ENCODE measurements around the gene RAB9A.
"Not testable (repeated sequence)": the region's sequence is repeated elsewhere in the genome, so short reads cannot be mapped to it uniquely, and the experiment has no call there.

Gene RAB9A

DNA sequence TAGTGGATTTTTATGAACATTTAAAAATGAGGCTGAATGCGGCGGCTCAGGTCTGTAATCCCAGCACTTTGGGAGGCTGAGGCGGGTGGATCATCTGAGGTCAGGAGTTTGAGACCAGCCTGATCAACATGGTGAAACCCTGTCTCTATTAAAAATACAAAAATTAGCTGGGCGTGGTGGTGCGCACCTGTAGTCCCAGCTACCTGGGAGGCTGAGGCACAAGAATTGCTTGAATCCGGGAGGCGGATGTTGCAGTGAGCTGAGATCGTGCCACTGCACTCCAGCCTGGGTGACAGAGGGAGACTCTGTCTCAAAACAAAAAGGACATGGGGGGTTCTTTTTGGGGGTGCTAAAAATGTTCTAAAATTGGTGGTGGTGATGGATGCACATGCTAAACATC, 19.2 kb upstream of the RAB9A start:
- not testable (repeated sequence) for DNase-seq (ENCODE audit: low read depth)

DNA sequence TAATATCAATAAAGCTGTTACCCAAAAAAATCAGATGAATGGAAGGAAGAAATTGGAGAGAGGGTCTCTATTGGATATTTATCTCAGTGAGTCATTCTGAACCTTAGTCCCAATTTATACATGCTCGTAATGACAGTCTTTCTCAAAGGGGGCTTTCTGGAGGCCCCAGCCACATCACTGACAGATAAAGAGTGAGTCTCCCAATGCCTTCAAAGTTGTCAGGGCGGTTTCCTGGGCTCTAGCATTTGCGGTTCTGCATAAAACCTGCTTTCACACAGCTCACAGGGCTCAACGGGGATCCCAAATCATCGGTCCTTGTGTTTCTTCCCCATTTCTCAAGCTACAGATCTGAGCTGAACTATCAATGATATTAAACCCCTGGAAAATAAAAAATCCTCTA, 18.7 kb upstream of the RAB9A start:
- no peak for DNase-seq (ENCODE audit: low read depth)

DNA sequence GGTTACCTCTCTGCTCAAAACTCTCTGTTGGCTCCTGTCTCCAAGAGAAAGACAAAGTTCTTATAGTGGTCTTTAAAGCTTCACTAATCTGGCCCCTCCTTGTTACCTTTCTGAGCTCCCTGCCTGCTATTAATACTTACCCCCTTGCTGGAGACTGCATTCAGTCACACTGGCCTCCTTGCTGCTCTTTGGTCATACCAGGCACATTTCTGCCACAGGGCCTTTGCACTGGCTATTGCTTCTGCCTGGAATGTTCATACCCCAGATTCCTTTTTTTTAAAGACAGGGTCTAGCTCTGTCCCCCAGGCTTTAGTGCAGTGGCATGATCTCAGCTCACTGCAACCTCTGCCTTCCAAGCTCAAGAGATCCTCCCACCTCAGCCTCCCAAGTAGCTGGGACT, 15.9 kb upstream of the RAB9A start:
- DNase-seq (ENCODE audit: low read depth), result no peak

DNA sequence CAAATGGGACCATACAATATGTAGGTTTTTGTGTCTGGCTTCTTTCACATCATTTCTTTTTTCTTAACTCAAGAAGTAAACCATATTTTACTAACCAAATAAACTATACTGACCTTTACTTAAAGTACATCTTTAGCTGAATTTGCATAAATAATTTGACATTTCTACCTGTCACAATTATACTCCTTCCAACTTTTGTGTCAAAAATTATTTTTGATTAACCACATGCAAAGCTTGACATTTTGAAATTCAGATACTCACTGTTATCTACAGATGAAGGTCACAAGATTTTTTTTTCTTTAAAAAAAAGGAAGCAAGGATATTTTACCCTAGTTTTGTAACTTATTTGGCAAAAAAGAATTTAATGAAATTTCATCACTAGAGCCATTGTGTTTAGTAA, 12.0 kb upstream of the RAB9A start:
- no peak for DNase-seq (ENCODE audit: low read depth)

DNA sequence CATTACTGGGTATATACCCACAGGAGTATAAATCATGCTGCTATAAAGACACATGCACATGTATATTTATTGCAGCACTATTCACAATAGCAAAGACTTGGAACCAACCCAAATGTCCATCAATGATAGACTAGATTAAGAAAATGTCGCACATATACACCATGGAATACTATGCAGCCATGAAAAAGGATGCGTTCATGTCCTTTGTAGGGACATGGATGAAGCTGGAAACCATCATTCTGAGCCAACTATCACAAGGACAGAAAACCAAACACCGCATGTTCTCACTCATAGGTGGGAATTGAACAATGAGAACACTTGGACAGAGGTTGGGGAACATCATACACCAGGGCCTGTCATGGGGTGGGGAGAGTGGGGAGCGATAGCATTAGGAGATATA, 9.2 kb upstream of the RAB9A start:
- DNase-seq (ENCODE audit: low read depth), result not testable (repeated sequence)

DNA sequence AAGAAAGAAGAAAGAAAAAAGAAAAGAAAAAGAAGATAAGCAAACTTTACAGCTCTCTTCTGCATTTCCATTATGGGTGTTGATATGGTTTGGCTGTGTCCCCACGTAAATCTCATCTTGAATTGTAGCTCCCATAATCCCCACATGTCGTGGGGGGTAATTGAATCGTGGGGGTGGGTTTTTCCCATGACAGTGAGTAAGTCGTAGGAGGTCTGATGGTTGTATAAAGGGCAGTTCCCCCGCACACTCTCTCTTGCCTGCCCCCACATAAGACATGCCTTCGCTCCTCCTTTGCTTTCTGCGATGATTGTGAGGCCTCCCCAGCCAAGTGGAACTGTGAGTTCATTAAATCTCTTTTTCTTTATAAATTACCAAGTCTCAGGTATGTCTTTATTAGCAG, 7.3 kb upstream of the RAB9A start:
- no peak for DNase-seq (ENCODE audit: low read depth)

DNA sequence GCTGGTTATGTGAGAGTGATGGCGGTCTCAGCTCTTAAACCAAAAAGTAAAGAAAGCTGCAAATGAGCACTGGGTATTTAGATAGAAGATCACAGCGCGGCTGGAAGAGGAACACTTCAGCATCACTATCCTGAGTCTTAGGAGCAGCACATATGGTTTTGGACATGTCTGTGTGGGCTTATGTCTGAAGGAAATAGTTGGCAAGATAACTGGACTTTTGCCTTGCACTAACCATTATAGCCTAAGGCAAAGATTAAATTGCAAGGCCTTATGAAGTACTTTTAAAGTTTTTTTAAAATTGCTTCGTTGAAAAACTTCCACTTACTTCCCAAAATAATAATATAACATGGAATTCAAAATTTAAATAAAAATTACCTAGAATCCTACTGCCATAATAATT, 4.6 kb upstream of the RAB9A start:
- DNase-seq (ENCODE audit: low read depth), result no peak

DNA sequence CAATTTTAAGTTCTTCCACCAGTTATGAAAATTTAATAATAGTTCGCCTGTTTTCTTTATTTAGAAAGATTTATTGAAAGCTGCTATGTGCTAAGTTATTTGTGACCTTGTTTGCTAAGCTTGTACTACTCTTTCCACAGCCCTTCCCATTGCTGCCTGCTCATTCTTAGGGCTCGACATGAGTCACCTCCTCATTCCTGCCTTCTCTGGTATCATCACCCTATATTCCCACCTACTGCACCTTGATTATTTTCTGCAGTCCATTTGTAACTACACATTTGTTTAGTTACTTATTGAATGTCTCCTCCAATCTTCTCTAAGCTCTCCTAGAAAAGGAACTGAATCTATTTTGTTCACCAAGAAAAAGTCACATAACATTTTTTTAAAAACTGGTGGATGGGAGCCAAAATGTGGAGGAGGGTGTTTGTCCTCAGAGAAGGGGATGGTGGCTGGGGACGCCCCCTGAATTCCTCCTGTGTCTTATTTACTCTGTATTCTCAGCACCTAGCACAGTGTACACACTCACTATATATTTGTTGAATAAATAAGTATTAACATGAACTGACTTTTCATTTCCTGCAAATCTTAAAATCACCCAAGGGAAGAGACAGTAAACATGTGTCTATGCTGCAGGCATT, 3.7 kb upstream of the RAB9A start:
- DNase-seq (ENCODE audit: low read depth), result no peak

DNA sequence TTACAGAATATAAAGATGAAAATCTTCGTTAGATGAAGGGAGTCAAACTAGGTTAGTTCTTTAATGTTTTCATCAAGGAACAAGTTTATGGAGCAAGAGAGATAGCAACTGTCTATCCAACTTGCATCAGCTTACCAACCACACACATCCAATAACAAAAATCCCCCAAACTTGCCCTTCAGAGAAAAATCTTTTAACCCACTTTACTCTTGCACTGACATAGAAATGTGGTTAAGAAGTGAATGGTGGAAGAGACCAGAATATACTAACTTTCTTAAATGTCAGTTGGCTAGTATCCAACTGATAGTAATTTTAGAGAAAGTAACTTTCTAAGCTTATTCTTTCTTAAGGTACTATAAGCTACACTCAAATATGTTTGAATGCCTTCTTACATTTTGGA, 1.7 kb upstream of the RAB9A start:
- no peak for DNase-seq (ENCODE audit: low read depth)

DNA sequence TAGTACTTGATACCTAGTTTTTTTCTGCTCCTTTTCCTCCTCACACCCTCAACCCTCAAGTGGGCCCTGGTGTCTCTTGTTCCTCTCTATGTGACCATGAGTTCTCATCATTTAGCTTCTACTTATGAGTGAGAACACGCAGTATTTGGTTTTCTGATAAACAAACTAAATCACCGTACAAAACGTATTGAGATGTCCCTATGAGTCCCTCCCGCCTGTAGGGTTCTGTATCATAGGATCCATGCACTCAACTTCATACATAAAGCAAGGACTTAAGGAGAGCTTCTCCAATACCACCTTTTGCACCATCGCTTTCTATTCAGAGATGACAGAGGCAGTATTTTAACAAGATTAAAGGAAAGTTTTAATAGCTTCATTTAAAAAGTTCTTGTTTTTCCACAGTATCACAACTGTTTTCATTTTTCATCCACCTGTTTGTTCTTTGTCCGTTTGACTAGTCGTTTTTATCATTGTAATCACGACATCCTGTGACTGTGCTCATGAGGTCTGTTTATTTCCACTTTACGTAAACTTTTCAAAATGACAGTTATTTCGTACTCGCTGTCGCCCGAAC, 457 bp upstream of the RAB9A start:
- no peak for DNase-seq (ENCODE audit: low read depth)

DNA sequence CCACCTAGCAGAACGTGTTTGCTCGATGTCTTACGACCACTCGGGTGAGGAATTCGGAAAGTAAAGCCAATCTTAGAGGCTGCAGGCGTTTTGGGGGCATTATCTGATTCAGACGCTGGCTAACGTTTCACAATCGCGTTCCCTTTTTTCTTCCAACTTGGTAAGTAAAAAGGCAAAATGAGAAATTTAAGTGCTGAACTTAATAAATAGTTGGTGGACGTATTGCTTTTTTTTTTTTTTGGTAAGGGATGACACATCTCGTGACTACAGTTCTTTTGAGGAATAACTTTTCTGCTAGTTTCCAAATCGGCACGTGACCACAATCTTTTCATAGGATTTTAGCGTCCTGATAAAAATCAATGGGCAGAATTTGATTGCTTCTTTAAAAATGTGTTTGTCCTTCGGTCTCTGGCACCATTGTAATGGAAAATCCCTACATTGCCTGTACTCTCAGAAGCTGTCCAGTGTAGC, 848 bp downstream of the RAB9A start:
- DNase-seq (ENCODE audit: low read depth), result no peak

DNA sequence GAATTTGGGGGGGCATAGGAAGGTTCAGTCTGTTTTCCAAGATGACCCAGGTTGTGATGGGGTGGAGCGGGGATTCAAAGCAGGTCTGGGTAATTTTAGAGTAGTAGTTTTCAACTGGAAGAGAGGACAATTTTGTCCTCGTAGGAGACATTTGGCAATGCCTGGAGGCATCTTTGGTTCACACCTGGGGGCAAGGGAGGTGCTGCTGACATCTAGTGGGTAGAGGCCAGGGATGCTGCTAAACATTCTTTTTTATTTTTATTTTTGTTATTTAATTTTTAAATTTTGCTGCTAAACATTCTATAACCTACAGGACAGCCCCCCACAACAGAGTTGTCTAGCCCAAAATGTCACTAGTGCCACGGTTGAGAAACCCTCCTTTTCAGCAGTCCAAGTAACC, 1.9 kb downstream of the RAB9A start:
- DNase-seq (ENCODE audit: low read depth), result no peak

DNA sequence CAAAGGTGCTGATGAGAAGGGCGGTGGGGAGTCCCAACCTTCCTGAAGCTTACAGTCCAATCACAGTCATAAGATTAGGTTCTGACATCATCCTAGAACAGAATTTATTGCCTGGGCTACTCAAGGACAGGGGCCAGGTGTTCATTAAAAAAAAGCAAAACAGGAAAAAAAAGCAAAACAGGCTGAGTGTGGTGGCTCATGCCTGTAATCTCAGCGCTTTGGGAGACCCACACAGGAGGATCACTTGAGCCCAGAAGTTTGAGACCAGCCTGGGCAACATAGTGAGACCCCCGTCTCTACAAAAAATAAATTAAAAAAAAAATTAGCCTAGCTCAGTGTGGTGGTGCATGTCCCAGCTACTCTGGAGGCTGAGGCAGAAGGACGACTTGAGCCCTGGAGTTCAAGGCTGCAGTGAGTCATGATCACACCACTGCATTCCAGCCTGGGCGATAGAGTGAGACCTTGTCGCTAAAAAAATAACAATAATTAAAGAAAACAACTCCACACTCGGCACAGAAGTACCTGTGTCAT, 3.0 kb downstream of the RAB9A start:
- DNase-seq (ENCODE audit: low read depth), result no peak

DNA sequence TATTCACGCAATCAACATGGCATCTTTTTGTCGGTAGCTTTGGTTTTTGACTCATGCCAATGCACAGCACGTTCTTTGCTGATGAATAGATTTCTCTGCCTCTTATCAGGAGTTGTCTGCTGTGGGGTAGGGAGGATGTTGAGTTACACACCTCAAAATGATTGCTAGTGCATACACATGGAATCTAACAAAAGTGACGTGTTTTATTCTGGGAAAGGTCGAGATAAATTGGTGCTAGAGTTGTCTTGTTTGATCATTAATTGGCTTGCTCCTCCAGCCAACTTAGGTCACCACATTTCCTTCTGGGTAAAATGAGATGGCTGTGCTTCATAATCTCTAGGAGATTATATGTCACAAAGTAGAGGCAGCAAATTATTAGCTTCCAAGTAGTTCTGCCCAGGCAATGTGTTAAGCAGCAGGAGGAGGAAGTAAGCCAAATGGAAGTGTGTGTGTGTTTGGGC, 3.9 kb downstream of the RAB9A start:
- DNase-seq (ENCODE audit: low read depth), result no peak

DNA sequence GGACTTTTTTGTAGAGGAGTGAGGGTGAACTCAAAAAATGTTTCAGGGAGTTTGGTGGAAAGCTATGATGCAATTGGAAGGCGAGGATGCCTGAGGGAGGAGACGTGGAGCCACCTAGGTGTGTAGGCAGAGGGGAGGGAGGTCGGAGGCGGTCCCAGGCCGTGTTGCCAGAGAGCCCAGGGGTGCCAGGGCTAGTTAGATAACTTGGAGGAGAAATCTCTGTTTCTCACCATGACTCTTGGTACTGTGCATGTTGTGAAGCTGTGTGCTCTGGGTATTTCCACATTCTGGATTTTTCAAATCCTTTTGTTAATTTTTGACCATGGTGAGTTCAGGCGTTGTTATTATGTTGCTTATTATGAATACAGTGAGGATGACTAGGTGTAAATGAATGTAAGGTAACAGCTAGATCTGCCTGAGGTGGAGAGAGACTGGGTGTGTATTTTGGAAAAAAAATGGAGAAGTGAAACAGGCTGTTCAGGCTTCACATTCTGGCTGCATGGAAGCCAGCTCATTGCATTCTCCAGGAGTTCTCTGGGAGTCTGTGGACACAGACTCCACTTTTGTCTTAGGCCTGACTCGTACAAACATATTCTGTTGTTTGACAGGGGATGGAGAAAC, 4.5 kb downstream of the RAB9A start:
- DNase-seq (ENCODE audit: low read depth), result no peak

DNA sequence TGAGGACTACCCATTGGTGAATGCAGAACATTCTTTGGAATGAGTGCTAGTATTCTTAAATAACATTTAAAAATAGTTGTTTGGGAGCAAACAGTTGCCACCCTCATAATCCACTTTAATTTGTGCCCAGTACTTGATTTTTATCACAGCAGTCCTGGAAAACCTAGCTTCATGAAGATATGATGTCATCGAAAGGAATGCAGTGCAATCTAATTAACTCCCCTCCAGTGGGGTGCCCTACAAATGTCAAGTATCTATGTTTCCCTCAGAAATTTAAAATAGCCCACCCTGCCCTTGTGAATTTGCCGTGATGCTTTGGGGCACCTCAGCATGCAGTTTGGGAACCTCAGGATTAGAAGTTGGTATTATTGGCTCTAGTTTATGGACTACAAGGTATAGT, 5.4 kb downstream of the RAB9A start:
- no peak for DNase-seq (ENCODE audit: low read depth)

DNA sequence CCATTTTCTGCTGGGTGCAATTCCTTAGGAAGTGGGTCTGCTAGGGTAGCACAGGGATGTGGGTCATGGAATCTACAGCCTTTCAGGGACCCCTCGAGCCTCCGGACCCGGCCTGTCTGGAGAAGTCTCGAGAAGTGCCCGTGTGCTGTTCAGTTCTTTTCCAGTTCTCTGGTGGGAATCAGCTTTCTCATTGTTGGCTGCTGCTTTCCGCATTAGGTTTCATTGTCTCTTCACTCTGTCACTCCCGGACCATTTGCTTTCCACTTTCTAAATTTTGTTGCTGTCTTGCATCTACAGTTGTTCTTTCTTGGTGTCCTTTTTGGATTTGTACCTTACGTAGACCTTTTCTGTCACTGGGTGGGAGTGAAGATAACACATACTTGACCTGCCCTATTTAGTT, 6.1 kb downstream of the RAB9A start:
- DNase-seq (ENCODE audit: low read depth), result no peak

DNA sequence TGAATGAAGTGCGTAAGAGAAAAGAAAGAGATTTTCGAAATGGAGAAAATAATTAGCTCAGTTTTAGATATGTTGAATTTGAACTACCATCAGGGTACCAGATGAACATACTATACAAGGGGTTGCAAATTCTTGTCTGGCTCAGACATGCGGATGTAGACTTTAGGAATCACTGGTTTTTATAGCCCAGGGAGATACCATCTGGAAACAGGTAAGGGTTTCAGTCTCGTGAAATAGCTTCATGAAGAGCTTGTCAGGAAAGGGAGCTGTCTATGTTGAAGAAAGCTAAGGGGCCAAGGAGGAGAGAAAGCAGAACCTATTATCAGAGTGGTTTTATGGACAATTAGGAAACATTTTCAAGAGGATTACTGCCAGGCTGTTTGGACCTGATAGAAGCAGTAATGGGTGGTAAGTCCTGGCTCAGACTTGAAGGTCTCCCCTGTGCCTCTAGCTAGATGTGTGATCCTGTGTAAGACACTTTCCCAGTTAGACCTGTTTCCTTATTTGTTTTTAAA, 6.7 kb downstream of the RAB9A start:
- no peak for DNase-seq (ENCODE audit: low read depth)

DNA sequence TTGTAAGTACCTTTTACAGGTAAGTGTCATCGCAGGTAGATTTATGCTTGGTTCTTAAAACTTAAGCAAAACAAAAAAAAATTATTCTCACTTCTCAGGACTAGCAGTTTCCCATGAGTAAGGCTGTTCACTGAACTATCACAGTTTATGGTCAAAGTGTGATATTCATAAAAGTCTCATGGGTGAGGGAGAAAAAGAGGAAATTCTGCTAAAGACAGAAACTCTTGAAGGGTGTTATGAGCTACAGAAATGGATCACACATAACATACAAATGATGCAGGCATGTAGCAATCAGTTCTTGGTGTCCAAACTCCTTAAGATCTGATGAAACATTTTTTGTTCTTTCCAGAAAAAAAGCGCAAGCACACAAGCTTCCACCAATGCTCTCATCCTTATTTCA, 8.5 kb downstream of the RAB9A start:
- no peak for DNase-seq (ENCODE audit: low read depth)

DNA sequence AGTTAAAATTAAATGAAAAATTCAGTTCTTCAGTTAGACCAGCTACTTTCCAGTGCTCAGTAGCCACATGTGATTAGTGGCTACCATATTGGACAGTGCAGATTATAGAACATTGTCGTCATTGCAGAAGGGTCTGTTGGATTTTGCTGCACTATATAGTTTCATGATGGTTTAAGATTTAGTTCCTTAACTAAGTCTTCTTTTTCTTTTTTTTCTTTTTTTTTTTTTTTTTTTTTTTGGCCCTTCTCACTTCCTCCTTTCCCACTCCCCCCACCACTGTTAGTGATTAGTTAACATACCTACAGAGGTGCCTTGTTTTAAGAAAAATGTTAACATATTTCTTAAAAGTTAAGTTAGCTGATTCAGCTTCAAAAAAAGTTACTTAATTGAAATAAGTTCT, 9.0 kb downstream of the RAB9A start:
- no peak for DNase-seq (ENCODE audit: low read depth)

DNA sequence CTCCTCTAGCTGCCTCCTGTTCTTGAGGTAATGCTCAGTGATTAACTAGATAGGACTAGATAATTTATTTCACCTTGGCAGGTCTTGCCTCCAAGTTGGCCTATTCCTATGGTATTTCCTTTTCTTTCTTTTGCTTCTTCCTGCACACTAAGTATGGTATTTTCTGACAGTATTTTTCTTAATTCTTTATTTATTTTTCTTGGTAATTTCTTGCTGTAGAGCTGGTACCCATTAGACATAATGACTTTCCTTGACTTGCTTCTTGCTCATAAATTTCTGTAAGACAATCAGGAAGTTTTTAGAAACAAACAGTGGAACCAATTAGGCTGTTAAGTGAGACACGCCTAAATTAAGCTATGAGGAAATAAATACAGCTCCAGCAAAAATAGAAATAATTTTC, 9.5 kb downstream of the RAB9A start:
- DNase-seq (ENCODE audit: low read depth), result no peak

DNA sequence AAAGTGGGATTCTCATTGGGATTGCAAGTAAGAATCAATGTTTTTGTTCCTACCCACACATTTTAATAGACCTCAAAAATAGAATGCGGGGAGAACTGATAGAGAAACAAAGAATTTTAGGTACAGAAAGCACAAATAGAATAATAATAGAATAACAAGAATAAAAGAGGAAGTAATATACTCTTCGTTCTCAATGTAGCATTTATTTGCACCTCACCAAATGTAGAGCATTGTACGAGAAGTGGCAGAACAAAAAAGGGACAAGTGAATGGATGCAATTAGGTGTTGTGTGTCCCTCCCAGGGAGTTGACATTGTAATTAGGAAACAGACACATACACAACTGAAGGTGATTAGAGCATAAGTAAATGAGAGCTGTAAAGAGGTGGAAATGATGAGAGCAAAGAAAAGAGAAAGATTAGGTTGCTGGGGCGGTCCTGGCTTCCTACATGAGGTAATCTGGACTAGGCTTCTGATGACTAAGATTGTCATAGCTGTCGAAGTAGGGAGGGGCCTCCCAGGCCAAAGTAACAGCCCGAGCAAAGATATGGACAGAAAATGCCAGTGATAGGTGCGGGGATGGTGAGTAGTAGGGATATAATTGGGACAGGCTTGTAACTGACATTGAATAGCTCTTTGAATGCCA, 10.4 kb downstream of the RAB9A start:
- DNase-seq (ENCODE audit: low read depth), result no peak

DNA sequence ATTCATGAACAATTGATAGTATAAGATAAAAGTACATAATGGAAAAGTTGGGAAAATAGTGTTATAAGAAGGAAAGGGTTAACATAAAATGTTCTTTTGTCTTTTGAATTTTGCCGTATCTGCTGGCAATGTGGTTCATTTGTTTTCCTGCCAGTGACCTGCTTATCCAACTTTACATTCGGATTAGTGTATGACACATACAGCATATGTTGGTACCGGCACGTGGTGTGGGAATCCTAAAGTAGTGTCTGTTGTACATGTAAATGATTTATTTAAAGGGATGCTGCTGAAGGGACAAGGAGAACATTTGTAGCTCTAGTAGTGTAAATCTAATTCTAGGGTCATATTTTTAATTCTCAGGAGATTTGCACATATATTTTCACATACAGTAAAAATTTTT, 11.5 kb downstream of the RAB9A start:
- no peak for DNase-seq (ENCODE audit: low read depth)
